Measurements from ENCODE around the gene RBFOX1. TPM values are rescaled to one million over a fixed set of nuclear protein-coding genes. Genes with fewer than 3 reads are reported as not detected.

RBFOX1 gene
- total RNA-seq, 1 donor: not detected

DNA sequence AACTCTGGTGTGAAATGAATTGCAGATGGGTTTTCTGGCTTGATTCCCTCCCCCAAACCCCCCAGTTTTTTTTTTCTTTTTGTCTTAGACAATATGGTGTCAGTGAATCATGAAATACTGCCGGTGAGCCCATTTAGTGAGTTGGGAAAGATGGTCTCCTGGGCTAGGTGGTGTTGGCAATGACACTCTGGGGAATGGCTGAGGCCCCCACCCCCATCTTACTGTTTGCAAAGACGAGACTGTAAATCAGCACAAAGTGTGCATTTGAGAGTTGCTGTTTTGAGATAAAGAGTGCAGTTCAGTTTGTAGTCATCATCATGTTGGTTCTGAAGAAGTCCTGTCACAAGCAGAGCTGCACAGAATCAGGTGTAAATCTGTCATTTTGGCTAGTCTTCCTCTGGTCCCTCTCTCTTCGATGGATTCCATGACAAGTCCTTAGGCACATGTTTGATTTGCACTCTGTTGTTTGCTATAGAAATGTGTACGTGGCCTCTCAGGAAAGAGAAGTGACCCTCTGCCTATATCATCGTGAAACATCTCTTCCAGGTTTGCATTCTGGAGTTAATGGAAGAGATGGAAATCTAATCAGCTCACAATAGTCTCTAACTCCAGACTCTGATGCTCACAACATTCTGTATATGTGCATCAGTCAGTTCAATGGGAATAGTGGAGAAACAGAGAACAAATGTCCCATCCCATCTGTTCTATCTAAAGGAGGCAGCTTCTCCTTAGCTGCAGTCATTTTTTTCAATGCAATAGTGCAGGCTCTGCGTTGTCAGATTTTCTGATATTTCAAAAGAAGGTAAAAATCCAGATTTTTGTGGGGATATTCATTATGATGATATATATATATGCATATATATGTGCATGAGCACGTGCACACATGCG is 34.6 kb downstream of the RBFOX1 start:
- DNase-seq (ENCODE audit: low read depth in 2 of 3, low spot score in 2 of 3): no peak

DNA sequence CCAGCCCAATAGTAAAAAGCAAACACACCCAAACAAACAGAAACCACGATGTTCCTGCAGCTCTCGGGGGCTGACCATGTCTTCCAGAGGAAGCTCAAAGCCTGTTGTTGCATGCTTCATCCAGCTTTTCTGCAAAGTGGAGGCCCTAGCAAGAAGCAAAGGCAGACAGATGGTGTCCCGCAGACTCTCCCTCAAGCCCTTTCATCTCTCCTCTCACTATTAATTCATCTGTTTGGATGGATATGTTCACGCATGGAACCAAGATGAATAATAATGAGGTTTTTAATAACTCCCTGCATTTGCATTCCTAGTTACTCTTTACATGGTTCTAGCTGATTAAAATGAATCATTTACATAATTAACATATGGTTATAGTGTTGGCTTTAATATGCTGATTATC is 36.6 kb downstream of the RBFOX1 start:
- DNase-seq (ENCODE audit: low read depth in 2 of 3, low spot score in 2 of 3): no peak

GRCh38 chr16:7372095-7372494 is 39.5 kb downstream of the RBFOX1 start:
- DNase-seq (ENCODE audit: low read depth in 2 of 3, low spot score in 2 of 3): no peak

GRCh38 chr16:7373776-7374175 is 41.1 kb downstream of the RBFOX1 start:
- DNase-seq (ENCODE audit: low read depth in 2 of 3, low spot score in 2 of 3): no peak

DNA sequence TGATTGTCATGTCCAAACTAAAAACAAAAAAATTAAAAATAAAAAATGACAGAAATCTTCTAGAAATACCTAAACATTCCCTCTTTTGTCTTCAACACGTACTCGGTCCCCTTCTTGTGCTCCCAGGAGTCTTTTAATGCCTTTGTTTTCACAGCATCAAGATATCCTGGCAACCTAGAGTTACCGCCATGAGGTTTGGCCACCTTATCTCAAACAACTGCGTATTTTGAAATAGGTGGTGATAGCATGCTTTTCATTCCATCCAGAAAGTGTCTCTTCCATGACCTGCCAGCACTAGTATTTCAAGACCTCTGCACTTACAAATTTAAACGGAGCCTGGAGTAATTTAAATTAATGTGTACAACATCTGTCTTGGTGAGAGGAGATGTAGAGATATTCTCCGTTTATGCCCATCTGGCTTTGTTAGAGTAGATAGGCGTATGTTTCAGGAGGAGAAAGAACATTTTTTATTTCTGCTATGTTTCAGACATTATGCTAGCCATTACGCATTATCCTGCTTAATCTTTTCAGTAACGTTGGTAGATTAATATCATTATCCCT is 42.0 kb downstream of the RBFOX1 start:
- no peak for DNase-seq (ENCODE audit: low read depth in 2 of 3, low spot score in 2 of 3)

DNA sequence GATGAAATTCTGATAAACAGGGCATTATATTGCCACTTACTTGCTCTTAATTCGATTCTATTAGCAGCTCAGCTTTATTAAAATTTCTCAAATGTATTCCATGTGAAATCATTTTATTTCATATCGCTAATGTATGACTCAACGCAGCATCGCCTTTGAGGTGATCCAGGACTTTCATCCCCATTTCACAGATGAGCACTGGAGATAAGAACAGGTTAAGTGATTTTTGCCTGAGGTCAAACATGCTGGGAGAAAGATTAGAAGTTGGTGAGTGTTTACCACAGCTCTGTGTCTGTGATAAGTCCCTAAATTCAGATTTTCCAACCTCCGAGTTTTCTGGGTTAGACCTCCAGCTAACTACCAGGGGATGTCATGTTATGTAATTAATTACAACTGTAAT is 43.6 kb downstream of the RBFOX1 start:
- no peak for DNase-seq (ENCODE audit: low read depth in 2 of 3, low spot score in 2 of 3)

- no peak for DNase-seq (ENCODE audit: low read depth in 2 of 3, low spot score in 2 of 3)
These were observed 44.6 kb downstream of the RBFOX1 start for GRCh38 chr16:7377231-7377630.

DNA sequence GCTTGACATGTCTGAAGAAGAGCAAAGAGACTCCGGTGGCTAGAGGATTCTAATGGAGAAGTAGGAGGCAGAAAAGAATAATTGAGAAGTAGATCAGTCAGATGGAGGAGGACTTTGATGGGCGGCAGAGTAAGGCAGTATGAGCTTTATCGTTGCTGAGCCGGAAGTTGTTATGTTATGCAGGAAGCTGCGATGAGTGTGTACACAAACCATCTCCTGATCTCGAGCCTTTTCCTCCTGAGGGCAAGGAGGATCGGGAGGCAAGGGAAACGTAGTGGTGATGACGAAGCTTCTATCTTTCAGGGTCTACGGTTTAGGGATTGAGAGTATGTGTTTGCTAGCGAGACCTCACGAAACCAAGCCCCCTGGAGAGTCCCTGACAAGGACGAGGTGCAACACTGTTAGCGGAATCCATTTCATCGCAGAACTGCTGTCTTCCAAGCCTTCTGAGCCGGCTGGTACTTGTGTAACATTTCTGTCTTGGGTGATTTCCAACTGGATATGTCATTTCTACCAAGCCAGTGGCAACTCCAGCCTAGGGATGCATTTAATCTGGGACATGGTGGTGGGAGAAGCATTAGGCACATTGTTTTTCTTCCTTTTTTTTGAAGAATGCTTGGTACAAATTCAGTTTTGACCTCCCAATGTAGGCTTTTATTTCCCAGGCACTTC is 45.5 kb downstream of the RBFOX1 start:
- DNase-seq (ENCODE audit: low read depth in 2 of 3, low spot score in 2 of 3): no peak

- DNase-seq (ENCODE audit: low read depth in 2 of 3, low spot score in 2 of 3): no peak
These were observed 47.8 kb downstream of the RBFOX1 start for GRCh38 chr16:7380441-7380840.

DNA sequence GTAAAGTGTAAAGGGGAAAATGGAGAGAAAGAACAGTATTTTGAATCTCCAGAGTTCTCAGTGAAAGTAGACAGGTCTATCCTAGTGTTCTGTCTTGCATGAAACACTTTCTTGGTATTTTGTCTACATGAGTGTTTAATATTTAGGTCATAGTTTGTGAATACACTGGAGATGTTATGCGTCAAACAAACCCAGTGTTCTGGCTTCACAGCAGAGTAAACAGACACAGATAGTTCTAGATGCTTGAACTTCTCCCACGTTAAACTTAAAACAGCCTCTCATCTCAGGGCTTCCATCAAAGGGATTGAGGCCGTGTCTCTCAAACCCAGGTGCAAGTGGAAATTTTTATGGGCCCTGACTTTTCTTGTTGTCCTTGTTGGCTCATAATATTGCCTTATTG is 48.3 kb downstream of the RBFOX1 start:
- no peak for DNase-seq (ENCODE audit: low read depth in 2 of 3, low spot score in 2 of 3)

DNA sequence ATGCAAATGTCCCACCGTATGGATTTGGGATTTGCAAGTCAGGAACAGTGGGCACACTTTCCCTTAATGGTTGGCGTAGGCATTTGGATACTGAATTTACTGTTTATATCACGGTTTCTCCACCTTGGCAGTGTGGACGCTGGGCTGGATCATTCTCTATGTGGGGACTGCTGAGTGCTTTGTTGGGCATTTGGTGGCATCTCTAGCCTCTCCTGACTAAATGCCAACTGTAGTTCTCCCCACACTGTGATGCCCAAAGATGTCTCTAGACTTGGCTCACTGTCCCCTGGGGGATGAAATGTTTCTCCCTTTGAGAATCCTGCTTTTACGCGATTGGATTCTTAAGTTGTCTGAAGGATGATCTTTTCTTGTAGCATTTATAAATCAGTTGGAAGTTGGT is 49.0 kb downstream of the RBFOX1 start:
- no peak for DNase-seq (ENCODE audit: low read depth in 2 of 3, low spot score in 2 of 3)

- DNase-seq (ENCODE audit: low read depth in 2 of 3, low spot score in 2 of 3): no peak
These were observed 49.9 kb downstream of the RBFOX1 start for GRCh38 chr16:7382521-7382920.

DNA sequence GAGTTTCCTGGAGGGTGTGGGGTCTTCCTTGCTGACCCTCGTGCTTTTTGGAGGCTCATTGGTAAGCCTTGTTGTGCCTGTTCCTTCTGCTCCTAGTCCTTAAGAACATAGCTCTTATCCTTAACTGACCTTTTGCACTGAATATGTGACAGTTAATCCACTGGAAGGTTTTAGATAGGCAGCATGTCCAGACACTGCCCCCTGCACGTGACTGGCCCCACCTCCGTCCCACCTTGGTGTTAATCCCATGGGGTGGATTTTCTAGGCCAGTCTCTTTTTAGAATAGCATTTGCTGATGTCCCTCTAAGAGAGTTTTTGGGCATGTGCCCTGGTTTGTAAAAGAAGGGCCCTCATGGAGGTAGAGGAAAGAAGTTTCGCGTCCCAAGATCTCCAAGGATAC is 58.3 kb downstream of the RBFOX1 start:
- DNase-seq (ENCODE audit: low read depth in 2 of 3, low spot score in 2 of 3): no peak

DNA sequence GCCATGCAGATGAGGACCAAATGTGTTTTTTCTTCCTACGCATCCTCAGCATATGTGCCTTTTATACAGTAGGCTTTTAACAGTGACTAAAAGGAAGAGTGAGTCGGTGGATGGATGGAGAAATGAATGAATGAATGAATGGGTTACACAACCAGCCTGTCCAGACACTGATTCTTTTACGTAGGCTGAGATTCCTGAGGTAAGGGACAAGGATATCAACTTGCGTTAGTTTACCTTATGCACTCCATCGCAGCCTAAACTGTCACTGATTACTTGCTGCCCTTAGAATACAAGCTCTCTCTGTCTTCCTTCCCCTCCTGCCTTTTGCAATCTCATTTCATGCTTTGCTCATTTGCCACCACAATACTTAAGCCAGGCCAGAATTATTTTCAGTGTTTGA is 59.0 kb downstream of the RBFOX1 start:
- DNase-seq (ENCODE audit: low read depth in 2 of 3, low spot score in 2 of 3): no peak

DNA sequence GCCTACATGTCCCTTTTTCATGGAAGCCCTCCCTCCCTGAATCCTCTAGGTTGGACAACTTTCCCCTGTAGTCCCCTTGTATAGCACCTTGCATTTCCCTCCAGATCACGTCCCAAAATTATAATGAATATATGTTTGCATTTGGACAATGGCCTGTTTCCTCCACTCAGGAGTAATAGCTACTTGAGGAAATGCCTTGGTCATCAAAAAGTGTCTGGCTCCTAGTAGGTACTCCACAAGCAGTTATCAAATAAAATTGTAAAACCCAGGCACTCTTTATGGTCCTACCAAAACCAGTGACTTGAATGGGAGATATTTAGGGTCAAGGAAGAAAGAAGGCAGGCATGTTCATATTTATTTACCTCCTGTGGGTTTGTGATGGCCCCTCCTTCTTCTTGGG is 59.6 kb downstream of the RBFOX1 start:
- no peak for DNase-seq (ENCODE audit: low read depth in 2 of 3, low spot score in 2 of 3)

GRCh38 chr16:7393680-7394079 is 61.0 kb downstream of the RBFOX1 start:
- no peak for DNase-seq (ENCODE audit: low read depth in 2 of 3, low spot score in 2 of 3)

GRCh38 chr16:7394720-7395336 is 62.2 kb downstream of the RBFOX1 start:
- no peak for DNase-seq (ENCODE audit: low read depth in 2 of 3, low spot score in 2 of 3)

DNA sequence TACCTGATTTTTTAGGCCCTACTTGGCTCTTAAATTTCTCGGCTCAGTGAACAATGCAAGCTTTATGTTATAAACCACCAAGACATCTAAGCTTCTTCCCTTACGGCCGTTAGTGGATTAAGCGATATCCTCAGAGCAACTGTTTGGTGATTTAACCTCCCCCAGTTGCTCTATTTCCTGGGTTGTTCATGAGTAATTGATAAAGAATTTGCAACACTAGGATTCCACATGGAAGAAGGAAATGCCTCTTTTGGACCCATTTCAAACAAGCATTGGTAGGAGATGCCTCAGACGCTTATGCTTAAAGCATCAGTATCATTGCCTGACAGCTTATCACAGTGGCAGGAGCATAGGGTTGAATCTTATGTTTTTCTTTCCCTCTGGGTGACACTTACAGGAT is 65.3 kb downstream of the RBFOX1 start:
- DNase-seq (ENCODE audit: low read depth in 2 of 3, low spot score in 2 of 3): no peak

DNA sequence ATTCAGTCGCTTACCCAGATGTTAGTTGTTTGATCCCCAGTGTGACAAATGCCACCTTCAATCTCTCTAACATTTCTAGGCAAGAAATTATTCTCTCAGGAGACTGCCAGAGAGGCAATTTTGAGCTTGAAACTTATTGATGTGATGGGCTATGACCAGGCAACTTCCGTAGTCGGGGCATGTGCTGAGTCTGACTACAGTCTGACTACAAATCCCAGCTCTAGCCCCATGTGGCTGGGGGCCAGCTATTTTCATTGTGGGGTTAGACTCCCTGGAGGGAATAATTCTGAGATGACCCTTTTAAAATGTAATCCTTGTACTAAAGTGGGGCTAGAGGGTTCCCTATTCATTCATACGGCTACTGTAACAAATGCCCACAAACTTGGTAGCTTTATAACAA is 65.9 kb downstream of the RBFOX1 start:
- no peak for DNase-seq (ENCODE audit: low read depth in 2 of 3, low spot score in 2 of 3)

GRCh38 chr16:7399296-7399695 is 66.7 kb downstream of the RBFOX1 start:
- DNase-seq (ENCODE audit: low read depth in 2 of 3, low spot score in 2 of 3): no peak

GRCh38 chr16:7400117-7400890 is 67.7 kb downstream of the RBFOX1 start:
- no peak for DNase-seq (ENCODE audit: low read depth in 2 of 3, low spot score in 2 of 3)

All from hematopoietic multipotent progenitor cell (in vitro differentiated cells).